Measurements from ENCODE around the gene JAZF1.

GRCh38 chr7:28112883-28113540, 67.6 kb downstream of the JAZF1 start:
- TF ChIP-seq CTCF (IDR thresholded peaks at IDR 0.05; ENCODE audit: insufficient read depth, low read length, poor library complexity, severe bottlenecking) (no peak), EZH2phosphoT487 (conservative IDR thresholded peaks at IDR 0.05; ENCODE audit: low read length) (no peak)

All from SU-DHL-6 (cell line).